Smooth muscle cell (in vitro differentiated cells): ENCODE results near the gene MRPS24. TPM values are rescaled to one million over a fixed set of nuclear protein-coding genes. Genes with fewer than 3 reads are reported as not detected.

Experiments used
- DNase-seq: peaks from one replicate; lab custom pipeline; 2025; ENCODE audit not compliant: unreplicated experiment; lab: John Stamatoyannopoulos, UW
- H2AFZ ChIP-seq: fragments of 200-600 bp; sonication (generic); 2 replicates; pipeline ENCODE4 v1.6.0; 2016; ENCODE audit warnings: antibody characterized with exemption, low read depth, mild to moderate bottlenecking
- H3F3A ChIP-seq: fragments of 200-600 bp; sonication (generic); 2 replicates; pipeline ENCODE4 v1.6.0; 2017; ENCODE audit warnings: antibody characterized with exemption, low read depth
- H3K27ac ChIP-seq: fragments of 200-600 bp; sonication (generic); 2 replicates; pipeline ENCODE4 v1.5.1; 2016; ENCODE audit warnings: low read depth, mild to moderate bottlenecking
- H3K27me3 ChIP-seq: fragments of 200-600 bp; sonication (generic); 2 replicates; pipeline ENCODE4 v1.6.1; 2016; ENCODE audit warnings: low read depth, mild to moderate bottlenecking
- H3K36me3 ChIP-seq: fragments of 200-600 bp; sonication (generic); 2 replicates; pipeline ENCODE4 v1.5.1; 2016; ENCODE audit warnings: low read depth
- H3K4me1 ChIP-seq: fragments of 200-600 bp; sonication (generic); 2 replicates; pipeline ENCODE4 v1.5.1; 2016; ENCODE audit warnings: low read depth
- H3K4me2 ChIP-seq: fragments of 200-600 bp; sonication (generic); 2 replicates; pipeline ENCODE4 v1.6.0; 2016; ENCODE audit warnings: mild to moderate bottlenecking
- H3K4me3 ChIP-seq: fragments of 200-600 bp; sonication (generic); 2 replicates; pipeline ENCODE4 v1.5.1; 2016; ENCODE audit warnings: mild to moderate bottlenecking
- H3K79me2 ChIP-seq: fragments of 200-600 bp; sonication (generic); 2 replicates; pipeline ENCODE4 v1.6.0; 2016; ENCODE audit warnings: low read depth, mild to moderate bottlenecking
- H3K9ac ChIP-seq: fragments of 200-600 bp; sonication (generic); 2 replicates; pipeline ENCODE4 v1.6.0; 2016; ENCODE audit warnings: low read depth
- H3K9me3 ChIP-seq: fragments of 200-600 bp; sonication (generic); replicated peaks from 2 replicates; pipeline ENCODE4 v1.5.1; 2016; ENCODE audit warnings: low read depth
- H4K20me1 ChIP-seq: fragments of 200-600 bp; sonication (generic); 2 replicates; pipeline ENCODE4 v1.6.0; 2016; ENCODE audit warnings: low read depth
- WGBS: methylation state at CpG from one replicate; pipeline ENCODE4 v1.1.7; 2016; ENCODE audit warnings: low lambda C conversion rate; 5-methylcytosine and 5-hydroxymethylcytosine counted together
- polyA plus RNA-seq: library from polyadenylated mRNA; unstranded; fragments of >200 nt; fragmentation: Nextera tagmentation; extraction: Ambion mirVana; gene quantifications from 2 replicates; pipeline ENCODE4 v1.2.1, GENCODE V29; 2016
- total RNA-seq: library from RNA; depleted of rRNA; stranded (reverse); fragments of >200 nt; gene quantifications from 2 replicates; pipeline ENCODE4 v1.2.3, GENCODE V29; 2014
- TF ChIP-seq, protein P1 (sequence below): fragments of 200-600 bp; sonication (generic); IDR thresholded peaks from 2 replicates; pipeline ENCODE4 v1.5.1; 2017; ENCODE audit warnings: borderline replicate concordance, mild to moderate bottlenecking, antibody characterized with exemption; ENCODE audit not compliant: insufficient read depth, poor library complexity, severe bottlenecking

MRPS24 gene
- total and polyA plus RNA-seq, 2 experiments from 2014 or later = 84.1 to 183 TPM

- Histone ChIP-seq H4K20me1 (no peaks in the 10 kb centered on the region), H3K4me3 (no peak overlapping the region), H3K79me2 (no peaks in the 10 kb centered on the region), H2AFZ (no peak overlapping the region), H3K27me3 (no peaks in the 10 kb centered on the region), H3K9ac (no peak overlapping the region), H3K27ac (no peak overlapping the region), H3K4me2 (no peak overlapping the region), H3F3A (no peaks in the 10 kb centered on the region), H3K36me3 (no peaks in the 10 kb centered on the region), H3K4me1 (no peaks in the 10 kb centered on the region), H3K9me3 (no peaks in the 10 kb centered on the region)
- DNase-seq = no peak
- 64% methylated on average over 2 of the region's 2 CpGs for WGBS
- TF ChIP-seq, protein P1, sequence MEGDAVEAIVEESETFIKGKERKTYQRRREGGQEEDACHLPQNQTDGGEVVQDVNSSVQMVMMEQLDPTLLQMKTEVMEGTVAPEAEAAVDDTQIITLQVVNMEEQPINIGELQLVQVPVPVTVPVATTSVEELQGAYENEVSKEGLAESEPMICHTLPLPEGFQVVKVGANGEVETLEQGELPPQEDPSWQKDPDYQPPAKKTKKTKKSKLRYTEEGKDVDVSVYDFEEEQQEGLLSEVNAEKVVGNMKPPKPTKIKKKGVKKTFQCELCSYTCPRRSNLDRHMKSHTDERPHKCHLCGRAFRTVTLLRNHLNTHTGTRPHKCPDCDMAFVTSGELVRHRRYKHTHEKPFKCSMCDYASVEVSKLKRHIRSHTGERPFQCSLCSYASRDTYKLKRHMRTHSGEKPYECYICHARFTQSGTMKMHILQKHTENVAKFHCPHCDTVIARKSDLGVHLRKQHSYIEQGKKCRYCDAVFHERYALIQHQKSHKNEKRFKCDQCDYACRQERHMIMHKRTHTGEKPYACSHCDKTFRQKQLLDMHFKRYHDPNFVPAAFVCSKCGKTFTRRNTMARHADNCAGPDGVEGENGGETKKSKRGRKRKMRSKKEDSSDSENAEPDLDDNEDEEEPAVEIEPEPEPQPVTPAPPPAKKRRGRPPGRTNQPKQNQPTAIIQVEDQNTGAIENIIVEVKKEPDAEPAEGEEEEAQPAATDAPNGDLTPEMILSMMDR = no peak
Observed at GRCh38 chr7:43849047-43849446, 20.3 kb downstream of the MRPS24 start.

DNA sequence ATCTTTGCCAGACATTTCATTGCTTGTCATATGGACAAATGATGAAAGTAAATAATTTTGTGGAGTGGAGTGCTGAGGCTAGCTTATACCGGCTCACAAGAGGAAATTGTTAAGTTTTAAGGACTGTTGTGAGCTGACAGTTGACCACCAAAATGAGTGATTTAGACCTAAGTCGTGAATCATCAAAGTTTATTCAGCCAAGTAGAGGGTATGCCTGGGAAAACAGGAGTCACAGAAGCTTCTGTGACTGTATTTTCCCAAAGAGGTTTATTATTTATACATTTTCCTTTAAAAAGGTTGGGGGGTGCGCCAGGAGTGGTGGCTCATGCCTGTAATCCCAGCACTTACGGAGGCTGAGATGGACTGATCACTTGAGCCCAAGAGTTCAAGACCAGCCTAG lies 21.8 kb downstream of the MRPS24 start:
- Histone ChIP-seq H3F3A (no peaks in the 10 kb centered on the region), H3K9ac (no peak overlapping the region), H3K27ac (no peak overlapping the region), H3K9me3 (no peaks in the 10 kb centered on the region), H3K4me3 (no peak overlapping the region), H2AFZ (no peak overlapping the region), H3K27me3 (no peaks in the 10 kb centered on the region), H3K4me1 (no peaks in the 10 kb centered on the region), H4K20me1 (no peaks in the 10 kb centered on the region), H3K36me3 (no peaks in the 10 kb centered on the region), H3K4me2 (no peak overlapping the region), H3K79me2 (no peaks in the 10 kb centered on the region)
- TF ChIP-seq, protein P1 = no peak
- WGBS = 60% methylated on average over 4 of the region's 4 CpGs
- DNase-seq = no peak

DNA sequence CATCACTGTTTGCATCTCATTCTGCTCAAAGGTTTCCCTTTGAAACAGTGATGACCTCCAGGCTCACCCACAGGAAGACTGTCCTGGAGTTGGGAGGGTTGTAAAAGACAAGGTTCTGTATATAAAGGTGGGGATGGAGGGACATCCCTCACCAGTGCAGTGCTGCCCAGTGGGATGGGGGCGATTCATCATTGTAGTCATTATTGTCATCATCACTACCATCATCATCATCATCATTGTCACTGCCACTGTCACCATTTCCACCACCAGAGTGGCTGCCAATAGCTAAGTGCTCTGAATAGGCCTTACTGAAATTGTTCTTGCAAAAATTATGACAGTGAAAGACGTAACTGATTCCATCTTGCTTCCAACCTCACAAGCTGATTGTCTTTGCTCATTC lies 24.7 kb downstream of the MRPS24 start:
- Histone ChIP-seq H4K20me1 (no peaks in the 10 kb centered on the region), H3K27ac (no peak overlapping the region), H3K4me2 (no peak overlapping the region), H3K36me3 (no peaks in the 10 kb centered on the region), H3K9me3 (no peaks in the 10 kb centered on the region), H3K4me1 (no peaks in the 10 kb centered on the region), H3K79me2 (no peaks in the 10 kb centered on the region), H3K27me3 (no peaks in the 10 kb centered on the region), H3K9ac (no peak overlapping the region), H2AFZ (no peak overlapping the region), H3F3A (no peaks in the 10 kb centered on the region), H3K4me3 (no peak overlapping the region)
- WGBS = 95% methylated on average over 2 of the region's 2 CpGs
- TF ChIP-seq, protein P1 = no peak
- no peak for DNase-seq

GRCh38 chr7:43844257-43844656 lies 25.1 kb downstream of the MRPS24 start:
- H3K9ac ChIP-seq = no peak overlapping the region
- WGBS = 93% methylated on average over 2 of the region's 2 CpGs
- TF ChIP-seq, protein P1 = no peak
- no peaks in the 10 kb centered on the region for H3K79me2 ChIP-seq
- no peak overlapping the region for H3K4me2 ChIP-seq
- H3K27me3 ChIP-seq = no peaks in the 10 kb centered on the region
- H4K20me1 ChIP-seq = no peaks in the 10 kb centered on the region
- no peaks in the 10 kb centered on the region for H3K36me3 ChIP-seq
- H3K4me3 ChIP-seq = no peak overlapping the region
- DNase-seq = no peak
- H3F3A ChIP-seq = no peaks in the 10 kb centered on the region
- H3K4me1 ChIP-seq = no peaks in the 10 kb centered on the region
- no peak overlapping the region for H2AFZ ChIP-seq
- no peaks in the 10 kb centered on the region for H3K9me3 ChIP-seq
- H3K27ac ChIP-seq = no peak overlapping the region
